Urinary bladder (tissue), 4 donors: ENCODE measurements around the gene DNAJC7. TPM values are rescaled to one million over a fixed set of nuclear protein-coding genes. Genes with fewer than 3 reads are reported as not detected.

Experiments
- DNase-seq: peaks from one replicate; pipeline ENCODE4 v3.0.0-alpha.2; 2015; ENCODE audit errors: extremely low spot score
- H3K27ac ChIP-seq: one replicate; pipeline ENCODE4 v1.5.1; 2013; ENCODE audit warnings: low read depth, mild to moderate bottlenecking, moderate library complexity
- H3K36me3 ChIP-seq: one replicate; pipeline ENCODE4 v1.6.1; 2013; ENCODE audit warnings: mild to moderate bottlenecking, moderate library complexity; ENCODE audit not compliant: insufficient read depth
- H3K4me1 ChIP-seq: one replicate; pipeline ENCODE4 v1.6.1; 2013; ENCODE audit warnings: mild to moderate bottlenecking, moderate library complexity; ENCODE audit not compliant: insufficient read depth
- H3K4me3 ChIP-seq: one replicate; pipeline ENCODE4 v1.5.1; 2013; ENCODE audit warnings: low read depth, low read length
- WGBS: extraction: QIAGEN DNeasy Blood & Tissue Kit; methylation state at CpG from one replicate; pipeline ENCODE4 v1.1.7; 2013; 5-methylcytosine and 5-hydroxymethylcytosine counted together
- polyA plus RNA-seq: library from polyadenylated mRNA; stranded (reverse); fragments of 200-250 nt; gene quantifications from one replicate; pipeline ENCODE4 v1.2.3, GENCODE V29; 2013
- total RNA-seq: library from RNA; depleted of rRNA; stranded (reverse); fragments of >200 nt; gene quantifications from one replicate; pipeline ENCODE4 v1.2.3, GENCODE V29; 2014
- donor health status: healthy with polysubstance abuse.
- donor health status: healthy.

DNAJC7 gene
- total and polyA plus RNA-seq, 2 donors = 55.2 to 69.9 TPM

GRCh38 chr17:42051013-42051400 lies 33.8 kb upstream of the DNAJC7 start:
- WGBS = 61% methylated on average over 8 of the region's 8 CpGs
- Histone ChIP-seq H3K36me3 (no peaks in the 10 kb centered on the region), H3K4me3 (peak overlapping the region; percentile 66), H3K4me1 (no peaks in the 10 kb centered on the region), H3K27ac (no peak overlapping the region)
- DNase-seq = no peak

- DNase-seq = no peak
- no peaks in the 10 kb centered on the region for H3K4me1 ChIP-seq
- peak within 1 kb of the TSS; percentile 66 for H3K4me3 ChIP-seq
- under 1% methylated on average over 64 of the region's 65 CpGs for WGBS
- no peak within 1 kb of the TSS for H3K27ac ChIP-seq
- H3K36me3 ChIP-seq = no peaks in the 10 kb centered on the region
These were observed 33.3 kb upstream of the DNAJC7 start, which contains the start of gene C17orf113 for GRCh38 chr17:42050393-42051012. TSS of gene C17orf113 (minus strand) at chr17:42050601. CDS start at chr17:42043376, 7,225 bp downstream.

DNA sequence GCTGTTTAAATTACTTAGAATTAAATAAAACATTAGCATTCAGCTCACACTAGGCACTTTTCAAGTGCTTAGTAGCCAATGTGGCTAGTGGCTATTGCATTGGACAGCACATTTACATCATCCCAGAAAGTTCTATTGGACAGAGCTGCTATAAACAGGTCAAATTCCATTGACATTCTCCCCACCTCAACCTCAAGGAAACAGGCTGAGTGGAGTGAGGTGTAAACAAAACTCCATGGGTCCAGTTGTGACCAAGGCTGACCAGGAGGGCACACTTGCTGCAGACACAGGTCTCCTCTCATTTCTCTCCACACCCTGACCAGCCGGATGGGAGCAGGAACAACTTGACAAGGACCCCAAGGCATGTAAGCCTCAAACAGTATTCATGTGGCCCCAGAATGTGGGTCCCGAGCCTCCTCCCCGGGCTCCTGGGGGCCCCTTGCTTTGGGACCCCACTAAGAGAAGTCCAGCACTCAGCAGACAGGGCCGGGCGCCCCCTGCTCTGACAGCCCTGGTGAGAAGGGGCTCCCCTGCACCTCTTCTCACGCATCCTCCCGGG lies 32.7 kb upstream of the DNAJC7 start:
- Histone ChIP-seq H3K4me3 (peak overlapping the region; percentile 66), H3K27ac (no peak overlapping the region), H3K36me3 (no peaks in the 10 kb centered on the region), H3K4me1 (no peaks in the 10 kb centered on the region)
- WGBS = under 1% methylated on average over 7 of the region's 7 CpGs
- no peak for DNase-seq

DNA sequence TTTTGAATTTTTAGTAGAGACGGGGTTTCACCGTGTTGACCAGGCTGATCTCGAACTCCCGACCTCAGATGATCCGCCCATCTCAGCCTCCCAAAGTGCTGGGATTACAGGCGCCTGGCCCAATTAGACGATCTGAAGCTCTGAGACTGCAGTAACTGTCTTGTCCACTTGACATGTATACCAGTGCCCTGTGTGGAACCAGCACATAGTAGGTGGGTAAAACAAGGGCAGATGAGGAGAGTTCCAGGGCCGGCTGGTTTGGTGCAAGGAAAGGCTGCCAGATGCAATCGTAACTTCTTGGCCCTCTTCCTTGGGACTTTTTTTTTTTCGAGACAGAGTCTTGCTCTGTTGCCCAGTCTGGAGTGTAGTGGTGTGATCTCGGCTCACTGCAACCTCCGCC lies 30.1 kb upstream of the DNAJC7 start:
- 87% methylated on average over 12 of the region's 12 CpGs for WGBS

GRCh38 chr17:42045719-42046118 lies 28.5 kb upstream of the DNAJC7 start:
- no peak for DNase-seq
- WGBS = 86% methylated on average over 1 of the region's 1 CpG
- H3K4me3 ChIP-seq = no peak overlapping the region
- no peak overlapping the region for H3K27ac ChIP-seq
- no peaks in the 10 kb centered on the region for H3K4me1 ChIP-seq
- no peaks in the 10 kb centered on the region for H3K36me3 ChIP-seq

More for the DNA sequence above, 30.1 kb upstream of the DNAJC7 start:
- no peaks in the 10 kb centered on the region for H3K36me3 ChIP-seq
- H3K4me1 ChIP-seq = no peaks in the 10 kb centered on the region
- DNase-seq = no peak
- no peak overlapping the region for H3K4me3 ChIP-seq
- no peak overlapping the region for H3K27ac ChIP-seq

DNA sequence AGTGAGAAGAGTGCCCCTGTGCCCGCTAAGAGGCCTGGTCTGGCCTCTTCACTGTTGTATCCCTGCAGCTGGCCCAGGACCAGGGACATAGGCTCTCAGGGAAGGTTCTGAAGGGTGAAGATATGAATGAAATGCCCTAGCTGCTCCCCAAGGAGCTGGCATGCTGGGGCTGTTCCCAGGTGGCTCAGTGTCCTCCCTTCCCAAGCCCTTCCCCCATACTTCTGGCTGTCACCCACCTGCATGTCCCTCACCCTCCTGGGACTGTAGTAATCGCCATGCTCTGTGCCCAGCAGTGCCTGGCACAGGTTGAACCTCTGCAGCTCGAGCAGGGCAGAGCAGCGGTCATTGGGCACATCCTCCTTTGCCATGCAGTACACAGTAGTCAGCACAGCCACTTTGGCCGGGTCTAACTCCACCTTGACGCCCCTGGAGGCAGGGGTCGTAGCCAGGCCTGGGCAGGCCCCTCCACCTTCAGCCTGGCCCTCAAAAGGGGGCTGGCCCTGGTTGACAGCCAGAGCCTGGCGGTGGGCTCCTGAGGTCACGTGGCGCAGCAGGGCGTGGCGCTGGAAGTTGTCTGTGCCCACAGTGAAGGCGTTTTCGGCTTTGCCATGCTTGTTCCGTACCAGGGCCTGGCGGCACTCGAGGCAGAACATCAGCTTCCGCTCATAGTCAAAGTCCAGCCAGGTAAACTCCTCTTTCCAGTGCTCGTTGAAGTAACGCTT lies 25.5 kb upstream of the DNAJC7 start:
- no peak overlapping the region for H3K27ac ChIP-seq
- 91% methylated on average over 20 of the region's 20 CpGs for WGBS
- DNase-seq = no peak
- peaks cover 1% of the 10 kb centered on the region for H3K4me1 ChIP-seq
- no peak overlapping the region for H3K4me3 ChIP-seq
- no peaks in the 10 kb centered on the region for H3K36me3 ChIP-seq

DNA sequence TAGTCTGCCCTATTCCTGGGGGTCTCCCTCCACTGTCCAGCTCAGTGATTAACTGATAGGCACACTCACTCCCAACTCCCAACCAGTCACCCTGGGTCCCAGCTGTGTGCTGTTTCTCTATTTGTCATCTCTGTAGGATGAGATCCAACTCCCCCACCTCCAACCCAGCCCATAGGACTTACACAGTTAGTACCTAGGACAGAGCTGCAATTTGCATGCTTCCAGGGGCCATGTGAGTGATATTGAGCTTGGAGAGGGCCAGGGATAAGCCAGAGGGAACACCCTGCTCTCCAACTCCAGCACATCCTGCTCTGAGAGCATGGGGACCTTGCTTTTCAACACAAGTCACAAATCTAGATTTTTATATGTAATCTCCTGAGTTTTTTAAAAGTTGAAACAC lies 24.4 kb upstream of the DNAJC7 start:
- H3K27ac ChIP-seq = no peak overlapping the region
- no peak overlapping the region for H3K4me3 ChIP-seq
- H3K4me1 ChIP-seq = peaks cover 1% of the 10 kb centered on the region
- no peak for DNase-seq
- H3K36me3 ChIP-seq = no peaks in the 10 kb centered on the region

GRCh38 chr17:42040818-42041217 lies 23.6 kb upstream of the DNAJC7 start:
- no peak for DNase-seq
- WGBS = 95% methylated on average over 10 of the region's 10 CpGs

DNA sequence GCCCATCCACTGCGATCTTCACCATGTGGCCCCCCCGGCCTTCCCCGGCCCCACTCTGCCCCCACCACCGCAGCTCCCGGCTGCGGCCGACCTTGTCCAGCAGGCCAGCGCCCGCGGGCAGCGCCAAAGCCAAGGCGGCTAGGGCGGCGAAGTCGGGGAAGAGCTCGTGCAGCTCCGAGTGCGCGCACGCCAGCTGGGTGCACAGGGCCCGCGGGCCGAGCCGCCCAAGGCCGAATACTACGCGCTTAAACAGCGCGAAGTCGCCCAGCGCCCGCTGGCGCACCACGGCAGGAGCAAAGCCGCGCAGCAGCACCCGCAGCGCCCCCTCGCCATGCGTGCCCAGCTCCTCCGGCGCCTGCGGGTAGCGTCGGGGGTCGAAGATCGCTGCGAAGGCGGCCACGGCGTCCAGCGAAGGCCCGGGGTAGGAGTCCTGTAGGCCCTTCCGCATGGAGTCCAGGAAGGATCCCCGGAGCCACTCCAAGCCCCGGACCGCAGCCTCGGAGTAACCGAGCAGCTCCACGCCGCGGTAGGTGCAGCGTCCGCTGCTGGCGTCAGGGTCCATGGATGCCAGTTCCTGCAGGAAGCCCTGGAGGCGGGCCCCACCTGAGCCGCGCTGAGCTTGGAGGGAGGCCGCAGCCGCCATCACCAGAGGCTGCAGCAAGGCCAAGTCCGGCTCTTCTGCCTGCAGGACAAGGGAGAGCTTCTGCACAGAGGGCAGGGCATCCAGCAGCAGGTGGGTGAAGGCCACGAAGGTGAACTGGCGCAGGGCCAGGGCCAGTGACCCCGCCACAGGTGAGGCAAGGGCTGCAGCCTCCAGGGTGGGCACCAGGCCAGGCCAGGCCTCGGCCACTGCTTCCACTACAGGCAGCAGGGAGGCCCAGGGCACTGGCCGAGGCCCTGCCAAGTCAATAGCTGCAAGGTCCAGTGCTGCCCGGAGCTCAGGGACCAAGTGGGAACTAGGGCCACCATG lies 22.8 kb upstream of the DNAJC7 start:
- DNase-seq = no peak
- Histone ChIP-seq H3K27ac (no peak overlapping the region), H3K4me3 (peak overlapping the region; percentile 14), H3K4me1 (peaks cover 1% of the 10 kb centered on the region), H3K36me3 (no peaks in the 10 kb centered on the region)
- 35% methylated on average over 77 of the region's 77 CpGs for WGBS

More at GRCh38 chr17:42040818-42041217, 23.6 kb upstream of the DNAJC7 start:
- H3K4me3 ChIP-seq = no peak overlapping the region
- peaks cover 1% of the 10 kb centered on the region for H3K4me1 ChIP-seq
- H3K36me3 ChIP-seq = no peaks in the 10 kb centered on the region
- H3K27ac ChIP-seq = no peak overlapping the region

DNA sequence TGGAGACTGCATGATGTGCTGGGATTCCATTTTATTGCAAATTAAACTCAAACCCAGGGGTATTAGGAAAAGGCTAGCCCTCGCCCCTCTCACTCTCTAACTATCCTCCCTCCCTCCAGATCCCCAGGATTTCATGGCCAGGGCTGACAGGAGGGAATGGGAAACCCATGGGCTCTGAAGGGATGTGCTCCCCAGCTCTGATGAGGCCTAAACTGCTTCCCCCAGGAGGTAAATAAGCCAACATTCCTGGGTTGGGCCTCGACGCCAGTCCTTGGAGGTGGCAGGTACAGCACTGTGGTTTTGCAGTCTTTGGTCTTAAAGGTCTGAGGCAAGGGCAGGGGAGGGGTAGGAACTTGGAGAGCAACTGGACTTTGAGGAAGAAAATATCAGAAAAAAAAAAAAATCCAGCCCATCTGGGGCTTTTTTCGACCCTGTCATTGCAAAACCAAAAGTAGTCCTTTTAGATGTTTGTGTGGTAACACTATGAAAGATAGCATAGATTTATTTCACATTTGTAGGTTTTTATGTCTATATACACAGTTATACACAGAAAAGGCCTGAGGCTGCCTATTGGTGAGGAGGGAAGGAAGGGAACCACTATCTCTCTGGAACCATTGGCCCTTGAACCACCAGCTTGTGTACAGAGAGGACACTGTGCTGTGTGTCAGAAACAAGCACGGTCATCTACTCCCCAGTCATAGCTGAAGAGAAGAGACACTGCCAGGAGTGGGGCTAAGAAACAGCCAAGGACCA lies 21.2 kb upstream of the DNAJC7 start:
- no peak for DNase-seq
- H3K36me3 ChIP-seq = no peaks in the 10 kb centered on the region
- 79% methylated on average over 5 of the region's 5 CpGs for WGBS
- H3K4me1 ChIP-seq = peaks cover 1% of the 10 kb centered on the region
- H3K4me3 ChIP-seq = no peak overlapping the region
- H3K27ac ChIP-seq = no peak overlapping the region

- no peaks in the 10 kb centered on the region for H3K36me3 ChIP-seq
- DNase-seq = no peak
- no peaks in the 10 kb centered on the region for H3K4me1 ChIP-seq
- WGBS = 40% methylated on average over 6 of the region's 6 CpGs
- H3K27ac ChIP-seq = no peak overlapping the region
- H3K4me3 ChIP-seq = no peak overlapping the region
These were observed 16.8 kb upstream of the DNAJC7 start for GRCh38 chr17:42034059-42034458.

- Histone ChIP-seq H3K27ac (no peak overlapping the region), H3K4me1 (no peaks in the 10 kb centered on the region), H3K36me3 (no peaks in the 10 kb centered on the region), H3K4me3 (no peak overlapping the region)
- DNase-seq = no peak
- 43% methylated on average over 6 of the region's 6 CpGs for WGBS
These were observed 14.3 kb upstream of the DNAJC7 start for GRCh38 chr17:42031584-42031983.

DNA sequence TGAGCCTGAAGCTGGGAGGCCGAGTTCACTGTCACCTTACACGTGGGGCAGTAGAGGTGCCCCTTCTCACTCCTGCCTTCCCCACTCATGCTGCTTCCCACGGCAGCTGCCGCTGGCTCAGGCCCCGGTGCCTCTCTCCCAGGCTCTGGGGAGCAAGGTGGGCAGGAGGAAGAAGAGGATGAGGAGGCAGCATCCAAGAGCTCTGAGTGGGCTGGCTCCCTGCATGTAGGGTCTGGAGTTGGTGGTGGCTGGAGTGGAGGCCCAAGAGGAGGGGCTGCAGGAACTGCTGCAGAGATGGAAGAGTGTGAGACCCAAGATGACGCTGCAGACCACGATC lies 11.5 kb upstream of the DNAJC7 start:
- Histone ChIP-seq H3K36me3 (no peaks in the 10 kb centered on the region), H3K4me3 (no peak overlapping the region)
- 77% methylated on average over 7 of the region's 7 CpGs for WGBS

More for the DNA sequence above, 11.5 kb upstream of the DNAJC7 start:
- no peaks in the 10 kb centered on the region for H3K4me1 ChIP-seq
- no peak for DNase-seq
- no peak overlapping the region for H3K27ac ChIP-seq
